Gastrocnemius medialis (tissue), 4 donors: Measurements from ENCODE around the gene CABP7.

Source experiments
- CTCF ChIP-seq, 5 experiments: fragments of 450-650 bp in 3 of 5; fragments of 200-600 bp in 2 of 5; sonication (generic) in 2 of 5; IDR thresholded peaks in 4 of 5; conservative IDR thresholded peaks in 1 of 5; 1 replicate in 4 of 5; 2 replicates in 1 of 5; pipeline ENCODE4 v1.5.1; 2016 to 2019; ENCODE audit warnings: antibody characterized with exemption in 5 of 5, mild to moderate bottlenecking in 3 of 5, moderate library complexity in 3 of 5
- POLR2A ChIP-seq, 2 donors: fragments of 450-650 bp; IDR thresholded peaks; one replicate each; pipeline ENCODE4 v1.6.1; 2017; ENCODE audit warnings: antibody characterized with exemption in 2 of 2, mild to moderate bottlenecking in 2 of 2, moderate library complexity in 2 of 2

GRCh38 chr22:29702000-29702930, 17.5 kb upstream of the CABP7 start:
- TF ChIP-seq CTCF (IDR thresholded peaks at IDR 0.05 in 4 of 5, conservative IDR thresholded peaks at IDR 0.05 in 1 of 5) (no peak), POLR2A (IDR thresholded peaks at IDR 0.05) (no peak)
